ENCODE data around the gene NF1. TPM values are rescaled to one million over a fixed set of nuclear protein-coding genes. Genes with fewer than 3 reads are reported as not detected.
"Not testable (repeated sequence)": the region's sequence is repeated elsewhere in the genome, so short reads cannot be mapped to it uniquely, and the experiment has no call there.

NF1 gene
- total and polyA plus RNA-seq, 5 donors: 7.2 to 60.8 (median 46.1) TPM

GRCh38 chr17:31198026-31198425, 103.2 kb downstream of the NF1 start:
- ATAC-seq (no peak), DNase-seq (no peak)
- H3K9me3 ChIP-seq (ENCODE audit: control insufficient read depth, low read length): no peaks in the 10 kb centered on the region
- no peak overlapping the region for H3K27ac ChIP-seq (ENCODE audit: low read length)
- intact Hi-C loops (cut with DNase I): no loop called here
- 99% methylated on average over 1 of the region's 1 CpG for WGBS
- no peaks in the 10 kb centered on the region for H3K27me3 ChIP-seq (ENCODE audit: control insufficient read depth, insufficient read depth)
- H3K4me1 ChIP-seq (ENCODE audit: control insufficient read depth, insufficient read depth, low read length): no peaks in the 10 kb centered on the region
- no peak overlapping the region for H3K4me3 ChIP-seq (ENCODE audit: low read length)

GRCh38 chr17:31198666-31199065, 103.9 kb downstream of the NF1 start:
- H3K27ac ChIP-seq (ENCODE audit: low read length); H3K4me3 ChIP-seq (ENCODE audit: low read length); ATAC-seq; H3K4me1 ChIP-seq (ENCODE audit: control insufficient read depth, insufficient read depth, low read length); intact Hi-C loops (cut with DNase I); DNase-seq; H3K27me3 ChIP-seq (ENCODE audit: control insufficient read depth, insufficient read depth); H3K9me3 ChIP-seq (ENCODE audit: control insufficient read depth, low read length): not testable (repeated sequence)
- WGBS: 60% methylated on average over 2 of the region's 2 CpGs

- H3K27ac ChIP-seq (ENCODE audit: low read length): no peak overlapping the region
Observed at GRCh38 chr17:31200287-31200686, 105.5 kb downstream of the NF1 start.

GRCh38 chr17:31202968-31203367, 108.2 kb downstream of the NF1 start:
- Histone ChIP-seq H3K4me3 (ENCODE audit: low read length) (no peak overlapping the region), H3K4me1 (ENCODE audit: control insufficient read depth, insufficient read depth, low read length) (no peaks in the 10 kb centered on the region), H3K27me3 (ENCODE audit: control insufficient read depth, insufficient read depth) (no peaks in the 10 kb centered on the region), H3K27ac (ENCODE audit: low read length) (no peak overlapping the region), H3K9me3 (ENCODE audit: control insufficient read depth, low read length) (no peaks in the 10 kb centered on the region)
- no peak for ATAC-seq
- intact Hi-C loops (cut with DNase I): no loop called here
- no peak for DNase-seq

More at GRCh38 chr17:31200287-31200686, 105.5 kb downstream of the NF1 start:
- 60% methylated on average over 2 of the region's 2 CpGs for WGBS
- H3K4me1 ChIP-seq (ENCODE audit: control insufficient read depth, insufficient read depth, low read length): no peaks in the 10 kb centered on the region
- no peak overlapping the region for H3K4me3 ChIP-seq (ENCODE audit: low read length)
- H3K9me3 ChIP-seq (ENCODE audit: control insufficient read depth, low read length): no peaks in the 10 kb centered on the region
- intact Hi-C loops (cut with DNase I): no loop called here
- H3K27me3 ChIP-seq (ENCODE audit: control insufficient read depth, insufficient read depth): no peaks in the 10 kb centered on the region
- ATAC-seq (no peak), DNase-seq (no peak)

- DNase-seq (no peak), ATAC-seq (no peak)
- intact Hi-C loops (cut with DNase I): loop anchor here in 1 of 4 donors (10.0 kb wide), 1 partner anchor 197 kb away; no protein-coding TSS in a partner anchor
Observed at GRCh38 chr17:31211352-31212012, 116.7 kb downstream of the NF1 start.

GRCh38 chr17:31216031-31216751, 121.4 kb downstream of the NF1 start:
- ATAC-seq: no peak
- no peaks in the 10 kb centered on the region for H3K4me1 ChIP-seq (ENCODE audit: control insufficient read depth, insufficient read depth, low read length)
- DNase-seq: no peak
- intact Hi-C loops (cut with DNase I): loop anchor here in 2 of 4 donors (5.0 to 10.0 kb wide), 2 partner anchors 201 to 209 kb away; no protein-coding TSS in a partner anchor
- no peak overlapping the region for H3K4me3 ChIP-seq (ENCODE audit: low read length)
- H3K9me3 ChIP-seq (ENCODE audit: control insufficient read depth, low read length): no peaks in the 10 kb centered on the region
- H3K27me3 ChIP-seq (ENCODE audit: control insufficient read depth, insufficient read depth): no peaks in the 10 kb centered on the region
- H3K27ac ChIP-seq (ENCODE audit: low read length): no peak overlapping the region
- 42% methylated on average over 5 of the region's 5 CpGs for WGBS

More at GRCh38 chr17:31211352-31212012, 116.7 kb downstream of the NF1 start:
- no peaks in the 10 kb centered on the region for H3K9me3 ChIP-seq (ENCODE audit: control insufficient read depth, low read length)
- no peaks in the 10 kb centered on the region for H3K27me3 ChIP-seq (ENCODE audit: control insufficient read depth, insufficient read depth)
- H3K4me3 ChIP-seq (ENCODE audit: low read length): no peak overlapping the region
- H3K27ac ChIP-seq (ENCODE audit: low read length): no peak overlapping the region
- H3K4me1 ChIP-seq (ENCODE audit: control insufficient read depth, insufficient read depth, low read length): no peaks in the 10 kb centered on the region

GRCh38 chr17:31224366-31224765, 129.6 kb downstream of the NF1 start:
- WGBS: 94% methylated on average over 1 of the region's 1 CpG
- intact Hi-C loops (cut with DNase I): no loop called here

GRCh38 chr17:31225831-31226230, 131.1 kb downstream of the NF1 start:
- Histone ChIP-seq H3K9me3 (ENCODE audit: control insufficient read depth, low read length) (no peaks in the 10 kb centered on the region), H3K27me3 (ENCODE audit: control insufficient read depth, insufficient read depth) (no peaks in the 10 kb centered on the region), H3K4me1 (ENCODE audit: control insufficient read depth, insufficient read depth, low read length) (no peaks in the 10 kb centered on the region), H3K27ac (ENCODE audit: low read length) (no peak overlapping the region), H3K4me3 (ENCODE audit: low read length) (no peak overlapping the region)
- DNase-seq (no peak), ATAC-seq (no peak)
- intact Hi-C loops (cut with DNase I): no loop called here
- 72% methylated on average over 2 of the region's 2 CpGs for WGBS

More at GRCh38 chr17:31224366-31224765, 129.6 kb downstream of the NF1 start:
- ATAC-seq (no peak), DNase-seq (no peak)
- no peaks in the 10 kb centered on the region for H3K27me3 ChIP-seq (ENCODE audit: control insufficient read depth, insufficient read depth)
- H3K4me3 ChIP-seq (ENCODE audit: low read length): no peak overlapping the region
- no peak overlapping the region for H3K27ac ChIP-seq (ENCODE audit: low read length)
- H3K4me1 ChIP-seq (ENCODE audit: control insufficient read depth, insufficient read depth, low read length): no peaks in the 10 kb centered on the region
- no peaks in the 10 kb centered on the region for H3K9me3 ChIP-seq (ENCODE audit: control insufficient read depth, low read length)

- no peaks in the 10 kb centered on the region for H3K4me1 ChIP-seq (ENCODE audit: control insufficient read depth, insufficient read depth, low read length)
- no peak for ATAC-seq
- 61% methylated on average over 5 of the region's 5 CpGs for WGBS
- H3K9me3 ChIP-seq (ENCODE audit: control insufficient read depth, low read length): no peaks in the 10 kb centered on the region
- H3K27me3 ChIP-seq (ENCODE audit: control insufficient read depth, insufficient read depth): no peaks in the 10 kb centered on the region
- H3K27ac ChIP-seq (ENCODE audit: low read length): no peak overlapping the region
- H3K4me3 ChIP-seq (ENCODE audit: low read length): no peak overlapping the region
- intact Hi-C loops (cut with DNase I): no loop called here
- no peak for DNase-seq
Observed at GRCh38 chr17:31226373-31226772, 131.6 kb downstream of the NF1 start.

- Histone ChIP-seq H3K4me1 (ENCODE audit: control insufficient read depth, insufficient read depth, low read length) (no peaks in the 10 kb centered on the region), H3K9me3 (ENCODE audit: control insufficient read depth, low read length) (no peaks in the 10 kb centered on the region), H3K27ac (ENCODE audit: low read length) (no peak overlapping the region), H3K27me3 (ENCODE audit: control insufficient read depth, insufficient read depth) (no peaks in the 10 kb centered on the region), H3K4me3 (ENCODE audit: low read length) (no peak overlapping the region)
- intact Hi-C loops (cut with DNase I): no loop called here
- DNase-seq: no peak
- no peak for ATAC-seq
- 86% methylated on average over 3 of the region's 3 CpGs for WGBS
Observed at GRCh38 chr17:31226950-31227349, 132.2 kb downstream of the NF1 start.

- H3K27ac ChIP-seq (ENCODE audit: low read length): no peak overlapping the region
- H3K4me1 ChIP-seq (ENCODE audit: control insufficient read depth, insufficient read depth, low read length): no peaks in the 10 kb centered on the region
- intact Hi-C loops (cut with DNase I): no loop called here
- no peak overlapping the region for H3K4me3 ChIP-seq (ENCODE audit: low read length)
- no peak for ATAC-seq
- no peak for DNase-seq
- no peaks in the 10 kb centered on the region for H3K9me3 ChIP-seq (ENCODE audit: control insufficient read depth, low read length)
- H3K27me3 ChIP-seq (ENCODE audit: control insufficient read depth, insufficient read depth): no peaks in the 10 kb centered on the region
Observed at GRCh38 chr17:31231852-31232251, 137.1 kb downstream of the NF1 start.

Measured in right cardiac atrium (tissue), 5 donors.